Fibroblast of lung (primary cell): ENCODE data around the gene XYLB.

ENCODE experiments used
- EZH2 ChIP-seq: IDR thresholded peaks from 2 replicates; pipeline ENCODE4 v1.5.1; 2012; ENCODE audit warnings: low read length, control low read depth, mild to moderate bottlenecking; ENCODE audit errors: missing control alignments
- TF ChIP-seq, protein P1 (sequence below), 2 donors: IDR thresholded peaks in 1 of 2; conservative IDR thresholded peaks in 1 of 2; 1 replicate in 1 of 2; 2 replicates in 1 of 2; pipeline ENCODE4 v1.5.1; 2011 to 2012; ENCODE audit warnings: low read length in 2 of 2, control low read depth in 1 of 2, inconsistent platforms in 1 of 2, low read depth in 1 of 2, mild to moderate bottlenecking in 1 of 2

DNA sequence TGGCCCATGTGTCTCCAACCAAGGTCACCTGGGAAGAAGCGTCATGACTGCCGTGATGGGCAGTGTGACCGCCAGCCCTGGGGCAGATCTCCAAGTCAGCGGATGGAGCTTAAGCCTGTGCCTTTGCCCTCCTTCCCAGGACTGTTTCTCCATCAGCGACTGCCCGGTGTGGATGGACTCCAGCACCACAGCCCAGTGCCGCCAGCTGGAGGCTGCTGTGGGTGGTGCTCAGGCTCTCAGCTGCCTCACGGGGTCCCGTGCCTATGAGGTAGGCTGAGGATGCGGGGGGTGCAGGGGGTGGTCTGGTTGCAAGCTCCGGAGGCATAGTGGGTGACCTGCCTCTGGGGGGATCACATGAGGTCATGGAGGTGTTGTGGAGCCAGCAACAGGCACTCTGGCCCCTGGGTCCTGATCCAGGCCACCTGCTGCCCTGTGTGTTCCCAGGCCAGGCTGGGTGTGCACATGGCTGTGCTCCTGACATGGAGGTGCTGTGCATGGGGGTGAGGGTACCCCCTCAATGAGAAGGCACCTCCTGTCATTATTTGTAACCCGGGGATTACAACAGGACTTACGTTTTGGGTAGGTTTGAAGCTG, 19.0 kb downstream of the XYLB start:
- TF ChIP-seq, protein P1, sequence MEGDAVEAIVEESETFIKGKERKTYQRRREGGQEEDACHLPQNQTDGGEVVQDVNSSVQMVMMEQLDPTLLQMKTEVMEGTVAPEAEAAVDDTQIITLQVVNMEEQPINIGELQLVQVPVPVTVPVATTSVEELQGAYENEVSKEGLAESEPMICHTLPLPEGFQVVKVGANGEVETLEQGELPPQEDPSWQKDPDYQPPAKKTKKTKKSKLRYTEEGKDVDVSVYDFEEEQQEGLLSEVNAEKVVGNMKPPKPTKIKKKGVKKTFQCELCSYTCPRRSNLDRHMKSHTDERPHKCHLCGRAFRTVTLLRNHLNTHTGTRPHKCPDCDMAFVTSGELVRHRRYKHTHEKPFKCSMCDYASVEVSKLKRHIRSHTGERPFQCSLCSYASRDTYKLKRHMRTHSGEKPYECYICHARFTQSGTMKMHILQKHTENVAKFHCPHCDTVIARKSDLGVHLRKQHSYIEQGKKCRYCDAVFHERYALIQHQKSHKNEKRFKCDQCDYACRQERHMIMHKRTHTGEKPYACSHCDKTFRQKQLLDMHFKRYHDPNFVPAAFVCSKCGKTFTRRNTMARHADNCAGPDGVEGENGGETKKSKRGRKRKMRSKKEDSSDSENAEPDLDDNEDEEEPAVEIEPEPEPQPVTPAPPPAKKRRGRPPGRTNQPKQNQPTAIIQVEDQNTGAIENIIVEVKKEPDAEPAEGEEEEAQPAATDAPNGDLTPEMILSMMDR (conservative IDR thresholded peaks at IDR 0.05 in 1 of 2, IDR thresholded peaks at IDR 0.05 in 1 of 2; ENCODE audit: low read depth in 1 of 2, low read length in 2 of 2): no peak
- TF ChIP-seq EZH2: no peak
